Ovary (tissue), 9 donors: ENCODE measurements around the gene PIK3R6. TPM values are rescaled to one million over a fixed set of nuclear protein-coding genes. Genes with fewer than 3 reads are reported as not detected.

Experiments used
- DNase-seq, 5 donors: peaks; one replicate each; pipeline ENCODE4 v3.0.0-alpha.2; 2019 to 2020
- H3K27ac ChIP-seq, 2 donors: fragments of 200-600 bp; one replicate each; pipeline versions ENCODE4 v1.5.1 to v1.8.0; 2019 to 2022
- H3K27me3 ChIP-seq: fragments of 200-600 bp; one replicate; pipeline ENCODE4 v1.8.0; 2022
- H3K36me3 ChIP-seq: fragments of 200-600 bp; sonication (generic); one replicate; pipeline ENCODE4 v1.5.1; 2019
- H3K4me1 ChIP-seq: one replicate; pipeline ENCODE4 v1.8.1; 2013; ENCODE audit warnings: mild to moderate bottlenecking, moderate library complexity; ENCODE audit not compliant: insufficient read depth
- H3K4me3 ChIP-seq: fragments of 200-600 bp; sonication (generic); one replicate; pipeline ENCODE4 v1.5.1; 2017
- H3K9me3 ChIP-seq, 2 donors: fragments of 200-600 bp in 1 of 2; sonication (generic) in 1 of 2; one replicate each; pipeline versions ENCODE4 v1.5.1 to v1.8.1; 2013 to 2019; ENCODE audit warnings: mild to moderate bottlenecking in 1 of 2, moderate library complexity in 1 of 2
- EP300 ChIP-seq: sonication (generic); formaldehyde crosslinking; IDR thresholded peaks from one replicate; pipeline ENCODE4 v1.6.1; 2017; ENCODE audit warnings: antibody characterized with exemption
- POLR2A ChIP-seq: fragments of 450-650 bp; IDR thresholded peaks from one replicate; pipeline ENCODE4 v1.6.1; 2017; ENCODE audit warnings: antibody characterized with exemption, mild to moderate bottlenecking, moderate library complexity
- WGBS, 3 donors: extraction: QIAGEN DNeasy Blood & Tissue Kit in 1 of 3; methylation state at CpG; one replicate each; pipeline versions ENCODE4 v1.1.5 to v1.1.7; 2013 to 2017; 5-methylcytosine and 5-hydroxymethylcytosine counted together
- intact Hi-C, 4 donors: fragments of 100-400 bp; cut with DNase I; formaldehyde crosslinking; loops; one replicate each; pipeline versions ENCODE4 v1.11.0 to v1.15.1; 2022 to 2023
- polyA plus RNA-seq, 2 donors: library from polyadenylated mRNA; stranded (reverse); fragments of 200-250 nt in 1 of 2; fragments of 350-450 nt in 1 of 2; fragmentation: Illumina TruSeq in 1 of 2; extraction: RNeasy Lipid Tissue Mini Kit (QIAGEN cat#74804) in 1 of 2; gene quantifications; one replicate each; pipeline ENCODE4 v1.2.3, GENCODE V29; 2013 to 2014
- total RNA-seq, 7 donors: library from RNA; depleted of rRNA in 2 of 7; stranded (reverse); fragments of >200 nt in 2 of 7; fragmentation: NEBNext Ultra II Directional in 3 of 7; extraction: Animal tissue kit (Norgen Biotek cat#: 25700) in 3 of 7; gene quantifications; one replicate each; pipeline versions ENCODE4 v1.1.0 to v1.2.4, GENCODE V29; 2016 to 2023
- TF ChIP-seq, protein P1 (sequence below), 3 donors: fragments of 450-650 bp in 2 of 3; fragments of 200-600 bp in 1 of 3; IDR thresholded peaks; one replicate each; pipeline versions ENCODE4 v1.5.1 to v1.8.0; 2016 to 2022; ENCODE audit warnings: antibody characterized with exemption in 3 of 3, mild to moderate bottlenecking in 1 of 3
- donor health status: DM: no; HTN: no; CAD: no; lungs with moderate emphysema.
- donor health status: DM: no; HTN: no; CAD: no.
- donor health status: Bipolar disorder and iron deficiency.
- donor health status: DM: yes; HTN: yes; CAD: no.
- donor health status: DM: no; HTN: no; CAD: no.
- donor health status: DM: yes; HTN: yes; CAD: no.

Gene PIK3R6
- total and polyA plus RNA-seq, 9 donors, result 0.12 to 0.93 (median 0.23) TPM

DNA sequence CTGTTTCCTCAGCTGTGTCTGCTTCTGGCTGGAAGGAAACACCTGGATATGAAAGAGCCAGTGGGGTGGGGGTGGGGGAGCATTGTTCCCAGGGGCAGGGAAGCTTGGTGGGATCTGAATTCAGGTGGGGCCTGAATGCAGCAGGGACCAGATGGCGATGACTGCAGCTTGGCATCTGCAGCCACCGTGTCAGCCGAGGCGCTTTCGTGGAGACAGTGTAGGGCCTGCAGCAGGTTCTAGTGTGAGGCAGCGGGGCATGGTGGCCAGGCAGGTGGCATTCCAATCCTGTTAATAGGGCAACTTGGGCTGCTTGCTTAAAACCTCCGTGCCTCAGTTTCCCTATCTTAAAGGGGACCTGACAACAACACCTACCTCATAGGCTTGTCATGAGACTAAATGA lies 1.7 kb downstream of the PIK3R6 start:
- intact Hi-C loops, result no loop called here
- Histone ChIP-seq H3K27me3 (no peaks in the 10 kb centered on the region), H3K36me3 (no peaks in the 10 kb centered on the region), H3K9me3 (no peaks in the 10 kb centered on the region), H3K4me1 (no peaks in the 10 kb centered on the region), H3K4me3 (no peak overlapping the region), H3K27ac (no peak overlapping the region)
- no peak for DNase-seq
- 87 to 93% (median 89%) methylated on average over 7 of the region's 7 CpGs for WGBS, 3 donors
- TF ChIP-seq POLR2A, result no peak
- TF ChIP-seq, protein P1, sequence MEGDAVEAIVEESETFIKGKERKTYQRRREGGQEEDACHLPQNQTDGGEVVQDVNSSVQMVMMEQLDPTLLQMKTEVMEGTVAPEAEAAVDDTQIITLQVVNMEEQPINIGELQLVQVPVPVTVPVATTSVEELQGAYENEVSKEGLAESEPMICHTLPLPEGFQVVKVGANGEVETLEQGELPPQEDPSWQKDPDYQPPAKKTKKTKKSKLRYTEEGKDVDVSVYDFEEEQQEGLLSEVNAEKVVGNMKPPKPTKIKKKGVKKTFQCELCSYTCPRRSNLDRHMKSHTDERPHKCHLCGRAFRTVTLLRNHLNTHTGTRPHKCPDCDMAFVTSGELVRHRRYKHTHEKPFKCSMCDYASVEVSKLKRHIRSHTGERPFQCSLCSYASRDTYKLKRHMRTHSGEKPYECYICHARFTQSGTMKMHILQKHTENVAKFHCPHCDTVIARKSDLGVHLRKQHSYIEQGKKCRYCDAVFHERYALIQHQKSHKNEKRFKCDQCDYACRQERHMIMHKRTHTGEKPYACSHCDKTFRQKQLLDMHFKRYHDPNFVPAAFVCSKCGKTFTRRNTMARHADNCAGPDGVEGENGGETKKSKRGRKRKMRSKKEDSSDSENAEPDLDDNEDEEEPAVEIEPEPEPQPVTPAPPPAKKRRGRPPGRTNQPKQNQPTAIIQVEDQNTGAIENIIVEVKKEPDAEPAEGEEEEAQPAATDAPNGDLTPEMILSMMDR (IDR thresholded peaks at IDR 0.05), result no peak
- TF ChIP-seq EP300, result no peak

DNA sequence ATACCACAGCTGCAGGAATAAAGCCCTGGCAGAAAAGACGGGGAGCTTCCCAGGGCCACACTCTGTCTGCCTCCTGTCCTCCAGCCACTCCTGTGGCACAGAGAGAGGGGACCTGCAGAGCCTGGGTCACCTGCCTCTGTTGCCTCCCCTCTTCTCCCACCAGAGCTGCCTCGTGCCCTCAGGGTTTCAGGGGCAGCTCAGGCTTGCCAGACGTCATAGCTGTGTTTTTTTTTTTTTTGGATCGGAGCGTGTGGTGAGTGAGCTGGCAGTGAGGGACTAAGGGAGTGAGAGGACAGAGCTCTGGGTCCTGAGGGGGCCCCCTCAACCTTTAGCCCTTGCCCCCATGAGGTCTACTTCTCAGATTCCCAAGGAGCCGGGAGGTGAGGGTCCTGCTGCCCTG lies 2.1 kb downstream of the PIK3R6 start:
- no peaks in the 10 kb centered on the region for H3K9me3 ChIP-seq
- H3K36me3 ChIP-seq, result no peaks in the 10 kb centered on the region
- TF ChIP-seq, protein P1 (IDR thresholded peaks at IDR 0.05), result no peak
- TF ChIP-seq EP300, result no peak
- TF ChIP-seq POLR2A, result no peak
- H3K27me3 ChIP-seq, result no peaks in the 10 kb centered on the region
- no peaks in the 10 kb centered on the region for H3K4me1 ChIP-seq
- H3K4me3 ChIP-seq, result no peak overlapping the region
- H3K27ac ChIP-seq, result no peak overlapping the region
- 32 to 53% (median 42%) methylated on average over 6 of the region's 6 CpGs for WGBS, 3 donors
- no peak for DNase-seq
- intact Hi-C loops, result no loop called here

DNA sequence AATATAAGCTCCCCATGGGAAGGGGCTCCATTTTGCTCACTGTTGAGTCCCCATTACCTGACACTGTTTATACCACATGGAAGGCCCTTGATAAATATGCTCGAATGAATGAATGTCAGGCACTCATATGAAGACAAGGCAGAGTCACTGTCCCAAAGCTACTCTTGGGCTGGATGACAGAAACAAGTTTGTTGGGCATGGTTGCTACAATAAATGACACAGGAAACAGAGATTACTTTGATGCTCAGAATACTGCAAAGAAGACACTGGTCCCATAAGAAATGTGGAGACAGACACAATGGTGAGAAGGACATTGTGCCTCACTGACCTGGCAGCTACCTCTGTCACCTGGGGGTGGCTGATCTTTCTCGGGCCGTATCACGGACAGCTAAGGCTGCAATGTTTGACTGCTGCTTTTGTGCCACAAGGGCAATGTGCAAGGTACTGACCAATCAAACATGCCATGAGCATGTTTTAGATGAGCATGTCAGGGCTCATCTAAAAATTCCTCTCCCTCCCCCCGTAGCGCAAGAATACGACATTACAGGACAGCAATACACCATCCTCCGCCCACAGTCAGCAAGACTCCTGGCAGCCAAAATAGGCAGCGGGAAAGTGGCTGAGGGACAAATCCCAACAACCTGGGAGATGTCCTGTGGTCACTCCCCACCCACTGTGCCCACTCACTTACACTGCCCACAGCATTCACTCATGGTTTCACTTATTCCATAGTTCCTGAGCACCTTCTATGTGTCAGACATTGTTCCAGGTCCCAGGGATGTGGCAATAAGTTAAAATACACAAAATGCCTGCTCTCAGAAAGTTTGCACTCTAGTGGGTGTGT lies 5.0 kb downstream of the PIK3R6 start:
- 79 to 84% (median 83%) methylated on average over 9 of the region's 9 CpGs for WGBS, 3 donors
- TF ChIP-seq, protein P1 (IDR thresholded peaks at IDR 0.05), result no peak
- TF ChIP-seq EP300 (no peak), POLR2A (no peak)
- Histone ChIP-seq H3K27me3 (no peaks in the 10 kb centered on the region), H3K4me3 (no peak overlapping the region), H3K27ac (no peak overlapping the region), H3K9me3 (no peaks in the 10 kb centered on the region), H3K36me3 (no peaks in the 10 kb centered on the region), H3K4me1 (no peaks in the 10 kb centered on the region)
- intact Hi-C loops, result no loop called here
- DNase-seq, result no peak

DNA sequence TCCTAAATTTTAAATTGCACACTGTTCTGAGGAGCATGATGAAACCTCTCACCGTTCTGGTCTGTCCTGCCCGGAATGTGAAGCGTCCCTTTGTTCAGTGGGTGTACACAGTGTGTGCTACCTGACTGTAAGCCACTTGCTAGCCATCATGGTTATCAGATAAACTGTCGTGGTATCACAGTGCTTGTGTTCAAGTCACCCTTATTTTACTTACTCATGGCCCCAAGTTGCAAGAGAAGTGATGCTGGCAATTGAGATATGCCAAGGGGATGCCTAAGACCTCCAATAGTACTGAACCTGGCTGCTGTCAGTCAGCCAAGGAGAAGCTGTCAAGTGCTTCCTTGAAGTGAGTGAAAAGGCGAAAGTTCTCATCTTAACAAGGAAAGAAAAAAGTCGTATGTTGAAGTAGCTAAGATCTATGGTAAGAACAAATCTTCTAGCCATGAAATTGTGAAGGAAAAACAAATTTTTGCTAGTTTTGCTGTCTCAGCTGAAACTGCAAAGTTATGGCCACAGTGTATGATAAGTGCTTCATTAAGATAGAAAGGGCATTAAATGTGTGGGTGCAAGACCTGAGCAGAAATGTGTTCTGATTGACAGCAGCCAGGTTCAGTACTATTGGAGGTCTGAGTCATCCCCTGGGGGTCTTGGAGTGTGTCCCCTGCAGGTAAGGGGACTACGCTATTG lies 5.8 kb downstream of the PIK3R6 start:
- 76 to 83% (median 78%) methylated on average over 7 of the region's 7 CpGs for WGBS, 3 donors
- TF ChIP-seq EP300, result no peak
- TF ChIP-seq, protein P1 (IDR thresholded peaks at IDR 0.05), result no peak
- no peak for TF ChIP-seq POLR2A
- no peak for DNase-seq
- Histone ChIP-seq H3K27me3 (no peaks in the 10 kb centered on the region), H3K36me3 (no peaks in the 10 kb centered on the region), H3K4me3 (no peak overlapping the region), H3K27ac (no peak overlapping the region), H3K4me1 (no peaks in the 10 kb centered on the region), H3K9me3 (no peaks in the 10 kb centered on the region)
- intact Hi-C loops, result no loop called here
